Measurements from ENCODE around the gene TPPP3. TPM values are rescaled to one million over a fixed set of nuclear protein-coding genes. Genes with fewer than 3 reads are reported as not detected.
A peak's percentile ranks its signal among the peaks of the same experiment; 100 is the strongest.

The TPPP3 gene
- total RNA-seq, 4 donors from 2014 or later, result 2.2 to 31.9 (median 7.1) TPM

DNA sequence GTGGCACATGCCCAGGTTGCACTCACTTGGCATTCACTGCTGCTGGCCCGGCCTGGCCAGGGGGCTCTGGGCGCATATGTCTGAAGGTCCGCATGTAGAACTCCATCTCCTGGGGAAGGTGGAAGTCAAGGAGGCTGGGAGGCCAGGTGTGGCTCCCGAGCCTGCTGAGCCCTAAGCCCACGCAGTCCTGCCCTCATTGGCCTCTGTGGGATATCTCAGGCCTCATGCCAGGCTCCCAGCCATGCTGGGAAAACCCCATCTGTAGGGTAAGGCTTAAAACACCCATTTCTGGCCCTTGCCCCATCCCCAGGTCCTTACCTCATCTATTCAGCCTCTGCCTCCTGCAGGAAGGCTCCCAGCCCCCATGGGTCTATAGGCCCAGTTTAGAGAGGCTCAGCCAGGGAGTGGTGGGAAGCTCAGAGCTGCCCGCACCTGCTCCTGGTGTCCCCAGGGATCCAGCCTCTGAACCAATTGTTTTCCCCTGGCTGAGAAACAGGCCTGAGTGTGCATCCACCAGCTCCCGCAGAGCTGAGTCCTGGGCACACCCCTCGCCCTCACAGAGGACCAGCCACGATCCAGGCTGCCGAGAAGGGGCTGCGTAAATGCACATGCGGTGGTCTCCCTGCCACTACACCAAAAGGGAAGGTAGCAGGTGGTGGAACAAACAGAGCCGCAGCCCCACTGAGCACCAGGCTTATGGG lies 2.3 kb upstream of the TPPP3 start:
- no peak for DNase-seq
- TF ChIP-seq, protein P1, sequence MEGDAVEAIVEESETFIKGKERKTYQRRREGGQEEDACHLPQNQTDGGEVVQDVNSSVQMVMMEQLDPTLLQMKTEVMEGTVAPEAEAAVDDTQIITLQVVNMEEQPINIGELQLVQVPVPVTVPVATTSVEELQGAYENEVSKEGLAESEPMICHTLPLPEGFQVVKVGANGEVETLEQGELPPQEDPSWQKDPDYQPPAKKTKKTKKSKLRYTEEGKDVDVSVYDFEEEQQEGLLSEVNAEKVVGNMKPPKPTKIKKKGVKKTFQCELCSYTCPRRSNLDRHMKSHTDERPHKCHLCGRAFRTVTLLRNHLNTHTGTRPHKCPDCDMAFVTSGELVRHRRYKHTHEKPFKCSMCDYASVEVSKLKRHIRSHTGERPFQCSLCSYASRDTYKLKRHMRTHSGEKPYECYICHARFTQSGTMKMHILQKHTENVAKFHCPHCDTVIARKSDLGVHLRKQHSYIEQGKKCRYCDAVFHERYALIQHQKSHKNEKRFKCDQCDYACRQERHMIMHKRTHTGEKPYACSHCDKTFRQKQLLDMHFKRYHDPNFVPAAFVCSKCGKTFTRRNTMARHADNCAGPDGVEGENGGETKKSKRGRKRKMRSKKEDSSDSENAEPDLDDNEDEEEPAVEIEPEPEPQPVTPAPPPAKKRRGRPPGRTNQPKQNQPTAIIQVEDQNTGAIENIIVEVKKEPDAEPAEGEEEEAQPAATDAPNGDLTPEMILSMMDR (IDR thresholded peaks at IDR 0.05 in 4 of 5, conservative IDR thresholded peaks at IDR 0.05 in 1 of 5), result no peak
- no peak for TF ChIP-seq POLR2A (IDR thresholded peaks at IDR 0.05)
- Histone ChIP-seq H3K4me1 (peaks cover 53 to 66% of the 10 kb centered on the region in 2 donors), H3K27me3 (no peaks in the 10 kb centered on the region), H3K27ac (peak overlapping the region; percentile 18 to 70 (median 58)), H3K36me3 (no peaks in the 10 kb centered on the region), H3K4me3 (no peak overlapping the region), H3K9me3 (no peaks in the 10 kb centered on the region)
- intact Hi-C loops (cut with DNase I; ENCODE audit: low total_unique reads) (no loop called here), in situ Hi-C loops (cut with MboI; ENCODE audit: low sequenced_read_pairs in 4 of 4) (no loop called here)
- no peak for ATAC-seq

GRCh38 chr16:67395105-67395457 lies 1.8 kb upstream of the TPPP3 start:
- ATAC-seq, result no peak
- H3K36me3 ChIP-seq, result no peaks in the 10 kb centered on the region
- no peak for TF ChIP-seq POLR2A (IDR thresholded peaks at IDR 0.05)
- TF ChIP-seq, protein P1 (IDR thresholded peaks at IDR 0.05 in 4 of 5, conservative IDR thresholded peaks at IDR 0.05 in 1 of 5), result no peak
- peaks cover 55 to 68% of the 10 kb centered on the region in 2 donors for H3K4me1 ChIP-seq
- peak overlapping the region in 3 of 4 donors; percentile 18 to 82 (median 70) for H3K27ac ChIP-seq
- no peak overlapping the region for H3K4me3 ChIP-seq
- H3K9me3 ChIP-seq, result no peaks in the 10 kb centered on the region
- DNase-seq, result no peak
- intact Hi-C loops (cut with DNase I; ENCODE audit: low total_unique reads) (no loop called here), in situ Hi-C loops (cut with MboI; ENCODE audit: low sequenced_read_pairs in 4 of 4) (no loop called here)
- H3K27me3 ChIP-seq, result no peaks in the 10 kb centered on the region

DNA sequence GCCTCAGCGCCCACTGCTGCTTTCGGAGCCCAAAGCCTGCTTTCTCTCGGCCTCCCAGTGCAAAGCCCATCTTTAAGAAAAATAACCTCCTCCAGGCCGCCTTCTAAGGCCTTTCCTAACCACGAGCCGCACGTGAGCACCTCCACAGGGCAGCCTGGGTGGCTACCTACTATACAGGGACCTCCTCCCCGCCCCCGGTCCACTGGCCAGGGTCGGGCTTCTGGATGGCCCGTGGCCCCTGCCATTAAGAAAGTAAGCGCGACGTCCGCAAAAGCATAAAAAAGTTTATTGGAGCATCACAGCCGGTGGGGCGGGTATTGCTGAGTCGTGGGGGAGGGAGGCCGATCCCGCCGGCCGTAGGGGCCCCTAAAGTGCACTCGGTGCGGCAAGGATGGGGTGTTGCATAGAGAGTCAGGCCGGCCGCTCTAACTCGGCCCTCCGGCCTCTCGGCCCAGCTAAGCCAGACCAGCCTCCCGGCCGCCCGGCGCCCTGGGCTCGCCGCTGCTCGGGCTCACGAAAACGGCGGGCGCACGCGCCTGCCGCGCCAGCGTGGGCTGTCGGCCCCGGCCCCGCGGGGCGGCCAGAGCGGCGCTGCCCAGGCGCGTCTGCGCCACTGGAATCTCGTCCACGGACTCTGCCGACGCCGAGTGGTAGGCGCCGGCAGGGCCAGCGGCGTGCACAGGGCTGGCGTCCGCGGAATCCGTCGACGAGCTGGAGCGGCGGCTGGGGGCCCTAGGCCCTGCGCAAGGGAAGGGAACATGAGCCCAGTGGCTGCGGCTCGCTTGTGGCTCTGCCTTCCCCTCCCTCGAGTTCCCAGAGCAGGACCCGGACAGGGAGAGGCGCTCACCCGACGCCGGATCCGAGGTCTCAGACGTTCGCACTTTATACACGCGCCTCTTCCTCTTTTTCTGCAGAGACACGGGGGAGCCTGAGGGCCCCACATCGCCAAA lies 1.1 kb upstream of the TPPP3 start:
- Histone ChIP-seq H3K4me3 (peak overlapping the region; percentile 52 to 60 (median 57)), H3K27ac (peak overlapping the region; percentile 66 to 85 (median 75)), H3K36me3 (no peaks in the 10 kb centered on the region), H3K4me1 (peaks cover 53 to 68% of the 10 kb centered on the region in 2 donors), H3K9me3 (no peaks in the 10 kb centered on the region), H3K27me3 (no peaks in the 10 kb centered on the region)
- in situ Hi-C loops (cut with MboI; ENCODE audit: low sequenced_read_pairs in 4 of 4) (no loop called here), intact Hi-C loops (cut with DNase I; ENCODE audit: low total_unique reads) (no loop called here)
- TF ChIP-seq POLR2A (IDR thresholded peaks at IDR 0.05), result no peak
- TF ChIP-seq, protein P1 (IDR thresholded peaks at IDR 0.05 in 4 of 5, conservative IDR thresholded peaks at IDR 0.05 in 1 of 5), result no peak
- DNase-seq (peak in 1 of 2 donors; percentile 14), ATAC-seq (no peak)

- intact Hi-C loops (cut with DNase I; ENCODE audit: low total_unique reads) (loop anchor here (2.0 kb wide), 1 partner anchor 17 kb away; no protein-coding TSS in a partner anchor), in situ Hi-C loops (cut with MboI; ENCODE audit: low sequenced_read_pairs in 4 of 4) (no loop called here)
- no peaks in the 10 kb centered on the region for H3K9me3 ChIP-seq
- DNase-seq, result no peak
- peak overlapping the region; percentile 66 to 85 (median 75) for H3K27ac ChIP-seq
- H3K4me3 ChIP-seq, result peak overlapping the region; percentile 52 to 60 (median 57)
- H3K4me1 ChIP-seq, result peaks cover 54 to 68% of the 10 kb centered on the region in 2 donors
- TF ChIP-seq POLR2A (IDR thresholded peaks at IDR 0.05), result no peak
- TF ChIP-seq, protein P1 (IDR thresholded peaks at IDR 0.05 in 4 of 5, conservative IDR thresholded peaks at IDR 0.05 in 1 of 5), result no peak
- no peaks in the 10 kb centered on the region for H3K36me3 ChIP-seq
- no peaks in the 10 kb centered on the region for H3K27me3 ChIP-seq
- ATAC-seq, result peak in 1 of 2 donors; percentile 5
Observed at GRCh38 chr16:67393788-67394154, 473 bp upstream of the TPPP3 start.

Measured in gastrocnemius medialis (tissue), 4 donors.